PFSK-1 (cell line): ENCODE data around the gene GLYATL2.

Experiments
- FOXP2 ChIP-seq: optimal IDR thresholded peaks from 2 replicates; pipeline ENCODE3; 2011; ENCODE audit warnings: borderline replicate concordance, control low read depth, inconsistent platforms; ENCODE audit not compliant: insufficient read depth; ENCODE audit errors: extremely low read length, extremely low read depth
- POLR2AphosphoS5 ChIP-seq: IDR thresholded peaks from 2 replicates; pipeline ENCODE4 v1.6.1; 2012; ENCODE audit warnings: low read depth, mild to moderate bottlenecking, control low read depth, low read length, moderate library complexity
- SIN3A ChIP-seq: IDR thresholded peaks from 2 replicates; pipeline ENCODE4 v1.6.1; 2012; ENCODE audit warnings: mild to moderate bottlenecking, low read length, moderate library complexity, borderline replicate concordance; ENCODE audit not compliant: insufficient read depth
- TAF1 ChIP-seq: IDR thresholded peaks from 2 replicates; pipeline ENCODE4 v1.6.1; 2012; ENCODE audit warnings: low read length, control low read depth, borderline replicate concordance; ENCODE audit not compliant: insufficient read depth
- TF ChIP-seq, protein P1 (sequence below), 2 experiments: IDR thresholded peaks; 2 replicates each; pipeline versions ENCODE4 v1.6.1 to v1.8.0; 2011 to 2012; ENCODE audit warnings: low read depth in 2 of 2, low read length in 2 of 2, control low read depth in 1 of 2, inconsistent platforms in 1 of 2, mild to moderate bottlenecking in 1 of 2, moderate library complexity in 1 of 2; ENCODE audit not compliant: insufficient read depth in 1 of 2

Gene GLYATL2

DNA sequence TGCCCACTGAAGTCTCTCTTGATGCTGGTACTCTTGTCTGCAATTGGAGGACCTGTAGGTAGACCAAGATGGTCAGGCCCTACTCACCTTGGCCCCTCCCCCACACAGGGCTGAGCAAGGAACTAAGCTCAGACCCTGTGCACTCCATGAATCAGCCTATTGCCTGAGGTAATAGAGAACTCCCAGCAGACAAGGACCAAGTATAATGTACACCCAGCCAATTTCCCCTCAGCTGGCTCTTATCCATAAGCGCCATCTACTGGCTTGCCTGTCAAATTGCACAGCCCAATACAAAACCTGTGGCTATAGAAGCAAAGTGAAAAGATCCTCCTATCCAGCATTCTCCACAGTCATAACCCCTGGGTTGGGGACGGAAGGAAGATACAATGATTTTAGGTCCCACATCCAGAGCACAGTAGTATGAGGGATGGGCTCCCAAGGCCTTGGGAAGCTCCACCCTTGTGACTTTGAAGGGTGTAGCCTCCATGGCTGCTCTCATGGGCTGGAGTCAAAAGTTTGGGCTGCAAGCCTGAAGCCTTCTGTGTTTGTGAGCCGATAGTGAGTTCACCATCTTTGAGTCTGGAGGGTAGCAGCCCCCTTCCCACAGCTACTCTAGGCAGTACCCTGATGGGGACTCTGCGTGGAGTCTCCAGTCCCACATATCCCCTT is 56.0 kb downstream of the GLYATL2 start:
- TF ChIP-seq POLR2AphosphoS5, result no peak
- TF ChIP-seq, protein P1, sequence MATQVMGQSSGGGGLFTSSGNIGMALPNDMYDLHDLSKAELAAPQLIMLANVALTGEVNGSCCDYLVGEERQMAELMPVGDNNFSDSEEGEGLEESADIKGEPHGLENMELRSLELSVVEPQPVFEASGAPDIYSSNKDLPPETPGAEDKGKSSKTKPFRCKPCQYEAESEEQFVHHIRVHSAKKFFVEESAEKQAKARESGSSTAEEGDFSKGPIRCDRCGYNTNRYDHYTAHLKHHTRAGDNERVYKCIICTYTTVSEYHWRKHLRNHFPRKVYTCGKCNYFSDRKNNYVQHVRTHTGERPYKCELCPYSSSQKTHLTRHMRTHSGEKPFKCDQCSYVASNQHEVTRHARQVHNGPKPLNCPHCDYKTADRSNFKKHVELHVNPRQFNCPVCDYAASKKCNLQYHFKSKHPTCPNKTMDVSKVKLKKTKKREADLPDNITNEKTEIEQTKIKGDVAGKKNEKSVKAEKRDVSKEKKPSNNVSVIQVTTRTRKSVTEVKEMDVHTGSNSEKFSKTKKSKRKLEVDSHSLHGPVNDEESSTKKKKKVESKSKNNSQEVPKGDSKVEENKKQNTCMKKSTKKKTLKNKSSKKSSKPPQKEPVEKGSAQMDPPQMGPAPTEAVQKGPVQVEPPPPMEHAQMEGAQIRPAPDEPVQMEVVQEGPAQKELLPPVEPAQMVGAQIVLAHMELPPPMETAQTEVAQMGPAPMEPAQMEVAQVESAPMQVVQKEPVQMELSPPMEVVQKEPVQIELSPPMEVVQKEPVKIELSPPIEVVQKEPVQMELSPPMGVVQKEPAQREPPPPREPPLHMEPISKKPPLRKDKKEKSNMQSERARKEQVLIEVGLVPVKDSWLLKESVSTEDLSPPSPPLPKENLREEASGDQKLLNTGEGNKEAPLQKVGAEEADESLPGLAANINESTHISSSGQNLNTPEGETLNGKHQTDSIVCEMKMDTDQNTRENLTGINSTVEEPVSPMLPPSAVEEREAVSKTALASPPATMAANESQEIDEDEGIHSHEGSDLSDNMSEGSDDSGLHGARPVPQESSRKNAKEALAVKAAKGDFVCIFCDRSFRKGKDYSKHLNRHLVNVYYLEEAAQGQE (IDR thresholded peaks at IDR 0.05; ENCODE audit: insufficient read depth in 1 of 2, low read depth in 2 of 2, low read length in 2 of 2), result no peak
- TF ChIP-seq SIN3A, result no peak
- no peak for TF ChIP-seq FOXP2
- no peak for TF ChIP-seq TAF1

DNA sequence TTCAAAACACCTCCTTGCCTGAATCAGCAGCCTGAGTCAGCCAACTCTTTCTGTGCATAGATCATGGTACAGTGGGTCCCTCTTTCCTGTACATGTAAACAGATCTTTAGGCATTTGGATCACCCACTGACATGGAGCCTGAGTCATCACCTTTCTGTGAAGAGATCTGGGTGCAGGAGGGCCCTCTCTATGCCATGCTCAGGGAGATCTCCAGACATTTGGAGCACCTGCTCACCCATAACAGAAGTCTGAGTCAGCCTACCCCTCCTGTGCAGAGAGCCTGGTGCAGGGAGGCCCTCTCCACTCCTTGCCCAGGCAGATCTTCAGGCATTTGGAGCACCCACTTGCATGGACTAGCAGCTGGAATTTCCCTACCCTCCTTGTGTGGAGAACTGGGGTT is 56.6 kb downstream of the GLYATL2 start:
- TF ChIP-seq POLR2AphosphoS5 (no peak), FOXP2 (no peak), TAF1 (no peak)
- TF ChIP-seq, protein P1 (IDR thresholded peaks at IDR 0.05; ENCODE audit: insufficient read depth in 1 of 2, low read depth in 2 of 2, low read length in 2 of 2), result no peak

GRCh38 chr11:58786693-58787092 is 57.8 kb downstream of the GLYATL2 start:
- TF ChIP-seq, protein P1 (IDR thresholded peaks at IDR 0.05; ENCODE audit: insufficient read depth in 1 of 2, low read depth in 2 of 2, low read length in 2 of 2), result no peak
- TF ChIP-seq TAF1, result no peak
- no peak for TF ChIP-seq SIN3A
- no peak for TF ChIP-seq POLR2AphosphoS5
- TF ChIP-seq FOXP2, result no peak

- TF ChIP-seq FOXP2, result no peak
- TF ChIP-seq, protein P1 (IDR thresholded peaks at IDR 0.05; ENCODE audit: insufficient read depth in 1 of 2, low read depth in 2 of 2, low read length in 2 of 2), result no peak
- no peak for TF ChIP-seq TAF1
- TF ChIP-seq SIN3A, result no peak
- no peak for TF ChIP-seq POLR2AphosphoS5
These were observed 59.5 kb downstream of the GLYATL2 start for GRCh38 chr11:58784995-58785394.
